OCI-LY3 (cell line): ENCODE data around the gene INKA1.

Experiments
- H2AFZ ChIP-seq: fragments of 200-600, 300-600 bp; shearing (Covaris generic); 2 replicates; pipeline ENCODE4 v1.6.0; 2014; ENCODE audit warnings: antibody characterized with exemption, low read depth, low read length
- H3K27ac ChIP-seq: fragments of 200-600, 300-600 bp; sonication (generic); 2 replicates; pipeline ENCODE4 v1.5.1; 2014; ENCODE audit warnings: mild to moderate bottlenecking, low read length, moderate library complexity, mixed read lengths
- H3K27me3 ChIP-seq: fragments of 200-600, 300-600 bp; sonication (generic); 2 replicates; pipeline ENCODE4 v1.6.1; 2014; ENCODE audit warnings: low read depth, low read length, mixed read lengths
- H3K36me3 ChIP-seq: fragments of 200-600, 300-600 bp; sonication (generic); replicated peaks from 2 replicates; pipeline ENCODE3; 2014; ENCODE audit warnings: low read depth, low read length, mixed read lengths
- H3K4me1 ChIP-seq: fragments of 300-600, 200-600 bp; sonication (generic); 2 replicates; pipeline ENCODE4 v1.6.1; 2014; ENCODE audit warnings: low read length, mixed read lengths
- H3K4me2 ChIP-seq: fragments of 200-600, 300-600 bp; sonication (generic); 2 replicates; pipeline ENCODE4 v1.6.1; 2014; ENCODE audit warnings: low read length, mixed read lengths
- H3K4me3 ChIP-seq: fragments of 300-600, 200-600 bp; sonication (generic); 2 replicates; pipeline ENCODE4 v1.5.1; 2014; ENCODE audit warnings: antibody characterized with exemption, mild to moderate bottlenecking, low read length, moderate library complexity
- H3K79me2 ChIP-seq: fragments of 300-600, 200-600 bp; shearing (Covaris generic); 2 replicates; pipeline ENCODE4 v1.6.1; 2014; ENCODE audit warnings: mild to moderate bottlenecking, low read length, mixed read lengths
- H3K9ac ChIP-seq: fragments of 300-600, 200-600 bp; shearing (Covaris generic); 2 replicates; pipeline ENCODE4 v1.6.0; 2014; ENCODE audit warnings: mild to moderate bottlenecking, low read length, moderate library complexity
- H3K9me3 ChIP-seq: fragments of 200-600, 300-600 bp; shearing (Covaris generic); 2 replicates; pipeline ENCODE4 v1.6.1; 2014; ENCODE audit warnings: low read length, mixed read lengths; ENCODE audit not compliant: insufficient read depth
- H4K20me1 ChIP-seq: fragments of 200-600, 300-600 bp; sonication (generic); 2 replicates; pipeline ENCODE4 v1.6.1; 2016; ENCODE audit warnings: low read length, mixed read lengths; ENCODE audit not compliant: insufficient read depth
- EZH2phosphoT487 ChIP-seq: fragments of 200-600 bp; shearing (Covaris generic); IDR thresholded peaks from 2 replicates; pipeline ENCODE4 v1.6.1; 2018; ENCODE audit warnings: antibody characterized with exemption, mixed run types, low read depth
- TF ChIP-seq, protein P1 (sequence below): fragments of 200-600, 300-600 bp; sonication (generic); IDR thresholded peaks from 2 replicates; pipeline ENCODE4 v1.5.1; 2014; ENCODE audit warnings: antibody characterized with exemption, low read length, low read depth

INKA1 gene

DNA sequence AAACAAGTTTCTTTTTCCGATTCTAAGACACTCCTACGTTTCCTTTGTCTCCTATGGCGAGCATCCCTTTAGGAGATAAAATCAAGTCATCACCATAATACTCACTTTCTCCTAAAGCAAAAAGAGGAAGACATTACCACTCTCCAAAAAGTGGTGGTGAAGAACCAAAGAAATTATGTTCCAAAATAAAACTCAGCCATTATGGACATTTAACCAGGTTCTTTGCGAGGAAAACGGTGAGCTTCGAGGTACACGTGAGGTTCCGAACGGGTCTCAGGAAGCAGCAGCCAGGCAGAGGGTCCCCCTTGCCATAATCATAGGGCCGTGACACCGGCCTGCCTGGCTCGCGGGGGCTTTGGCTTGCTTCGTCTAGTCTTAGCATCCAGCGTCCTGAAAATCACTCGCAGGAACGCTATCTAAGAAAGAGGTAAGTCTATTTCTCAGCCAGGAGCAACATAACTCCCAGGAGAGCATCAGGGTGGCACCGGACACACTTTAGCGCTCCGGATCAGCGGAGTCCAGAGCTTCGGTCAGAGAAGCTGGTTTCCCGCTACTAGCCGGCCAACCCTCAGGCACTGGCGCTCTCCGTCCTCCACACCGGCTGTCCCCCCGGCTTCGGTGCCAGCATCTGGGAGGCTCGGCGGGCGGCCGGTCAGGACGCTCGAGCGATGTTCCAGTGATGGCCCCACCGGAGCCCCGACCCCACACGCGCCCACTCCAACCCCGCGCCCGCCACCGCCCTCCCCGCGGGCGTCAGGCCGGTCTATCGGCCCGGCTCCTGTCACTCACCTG is 17.3 kb upstream of the INKA1 start:
- Histone ChIP-seq H3K27ac (peak overlapping the region; percentile 23), H3K27me3 (no peaks in the 10 kb centered on the region), H3K4me1 (peaks cover 14% of the 10 kb centered on the region)

GRCh38 chr3:49786357-49787181 is 16.5 kb upstream of the INKA1 start, which contains the start of gene IP6K1:
Gene IP6K1, minus strand, starts transcription at chr3:49786542. Its CDS starts 38,502 bp downstream, at chr3:49748040.
- H3K27me3 ChIP-seq = no peaks in the 10 kb centered on the region
- no peaks in the 10 kb centered on the region for H3K9me3 ChIP-seq
- 0 out of 2 replicates have a peak, but pooled peaks cover under 1% of the 10 kb centered on the region for H4K20me1 ChIP-seq
- peaks cover 36% of the 10 kb centered on the region for H3K79me2 ChIP-seq
- peak within 1 kb of the TSS; percentile 84 for H3K9ac ChIP-seq
- H3K4me1 ChIP-seq = peaks cover 14% of the 10 kb centered on the region
- no peak for TF ChIP-seq EZH2phosphoT487
- TF ChIP-seq, protein P1, sequence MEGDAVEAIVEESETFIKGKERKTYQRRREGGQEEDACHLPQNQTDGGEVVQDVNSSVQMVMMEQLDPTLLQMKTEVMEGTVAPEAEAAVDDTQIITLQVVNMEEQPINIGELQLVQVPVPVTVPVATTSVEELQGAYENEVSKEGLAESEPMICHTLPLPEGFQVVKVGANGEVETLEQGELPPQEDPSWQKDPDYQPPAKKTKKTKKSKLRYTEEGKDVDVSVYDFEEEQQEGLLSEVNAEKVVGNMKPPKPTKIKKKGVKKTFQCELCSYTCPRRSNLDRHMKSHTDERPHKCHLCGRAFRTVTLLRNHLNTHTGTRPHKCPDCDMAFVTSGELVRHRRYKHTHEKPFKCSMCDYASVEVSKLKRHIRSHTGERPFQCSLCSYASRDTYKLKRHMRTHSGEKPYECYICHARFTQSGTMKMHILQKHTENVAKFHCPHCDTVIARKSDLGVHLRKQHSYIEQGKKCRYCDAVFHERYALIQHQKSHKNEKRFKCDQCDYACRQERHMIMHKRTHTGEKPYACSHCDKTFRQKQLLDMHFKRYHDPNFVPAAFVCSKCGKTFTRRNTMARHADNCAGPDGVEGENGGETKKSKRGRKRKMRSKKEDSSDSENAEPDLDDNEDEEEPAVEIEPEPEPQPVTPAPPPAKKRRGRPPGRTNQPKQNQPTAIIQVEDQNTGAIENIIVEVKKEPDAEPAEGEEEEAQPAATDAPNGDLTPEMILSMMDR = no peak
- H3K36me3 ChIP-seq = peaks cover 8% of the 10 kb centered on the region
- H3K4me3 ChIP-seq = peak within 1 kb of the TSS; percentile 83
- H3K27ac ChIP-seq = peak within 1 kb of the TSS; percentile 27
- H3K4me2 ChIP-seq = peak within 1 kb of the TSS; percentile 98
- peak within 1 kb of the TSS; percentile 42; the same call in 1 of the 2 replicates for H2AFZ ChIP-seq

More for the DNA sequence above, 17.3 kb upstream of the INKA1 start:
- TF ChIP-seq, protein P1 = no peak
- no peak for TF ChIP-seq EZH2phosphoT487
- Histone ChIP-seq H2AFZ (peak overlapping the region; percentile 42; the same call in 1 of the 2 replicates), H3K79me2 (peaks cover 42% of the 10 kb centered on the region), H3K4me3 (peak overlapping the region; percentile 83), H3K36me3 (peaks cover 13% of the 10 kb centered on the region), H4K20me1 (0 out of 2 replicates have a peak, but pooled peaks cover 3% of the 10 kb centered on the region), H3K9ac (peak overlapping the region; percentile 71), H3K4me2 (peak overlapping the region; percentile 98), H3K9me3 (no peaks in the 10 kb centered on the region)

DNA sequence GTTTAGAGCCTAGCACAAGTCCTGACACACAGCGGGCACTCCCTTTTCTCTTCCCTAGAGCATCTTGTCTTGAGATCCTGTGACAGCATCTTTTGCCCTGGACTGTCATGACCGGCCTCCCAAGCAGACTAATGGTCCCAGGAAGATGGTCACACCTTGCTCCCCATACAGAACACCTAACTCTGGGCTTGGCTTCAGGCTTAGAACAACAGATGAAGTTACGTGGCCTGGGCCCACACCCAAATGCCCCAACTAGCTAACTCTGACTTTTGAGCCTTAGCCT is 15.9 kb upstream of the INKA1 start:
- Histone ChIP-seq H3K79me2 (peaks cover 34% of the 10 kb centered on the region), H3K4me3 (peak overlapping the region; percentile 83), H3K4me2 (peak overlapping the region; percentile 89), H3K27me3 (no peaks in the 10 kb centered on the region), H3K4me1 (peaks cover 14% of the 10 kb centered on the region), H3K27ac (no peak overlapping the region), H3K9me3 (no peaks in the 10 kb centered on the region), H2AFZ (no peak overlapping the region; the same call in 1 of the 2 replicates), H3K9ac (peak overlapping the region; percentile 84), H3K36me3 (peaks cover 7% of the 10 kb centered on the region), H4K20me1 (no peaks in the 10 kb centered on the region)
- no peak for TF ChIP-seq EZH2phosphoT487

DNA sequence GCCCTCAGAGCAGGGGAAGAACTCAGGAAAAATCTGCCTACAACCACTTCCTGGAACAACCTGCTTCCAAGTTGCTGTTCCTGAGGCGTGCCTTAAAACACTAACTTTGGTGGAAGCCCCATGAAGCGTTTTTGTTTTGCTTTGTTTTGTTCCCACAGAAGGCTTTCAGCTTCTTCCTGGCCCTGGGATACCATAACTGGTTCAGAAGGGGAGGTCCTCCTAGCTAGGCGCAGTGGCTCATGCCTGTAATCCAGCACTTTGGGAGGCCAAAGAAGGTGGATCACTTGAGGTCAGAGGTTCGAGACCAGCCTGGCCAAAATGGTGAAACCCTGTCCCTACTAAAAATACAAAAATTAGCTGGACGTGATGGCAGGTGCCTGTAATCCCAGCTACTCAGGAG is 15.5 kb upstream of the INKA1 start:
- Histone ChIP-seq H3K36me3 (peaks cover 3% of the 10 kb centered on the region), H3K79me2 (peaks cover 30% of the 10 kb centered on the region), H3K4me3 (peak overlapping the region; percentile 83; the same call in 1 of the 2 replicates), H2AFZ (no peak overlapping the region), H4K20me1 (no peaks in the 10 kb centered on the region), H3K4me1 (peaks cover 14% of the 10 kb centered on the region), H3K27me3 (no peaks in the 10 kb centered on the region), H3K27ac (no peak overlapping the region), H3K4me2 (peak overlapping the region; percentile 89), H3K9me3 (no peaks in the 10 kb centered on the region), H3K9ac (no peak overlapping the region)
- TF ChIP-seq, protein P1 = no peak
- no peak for TF ChIP-seq EZH2phosphoT487
